H1 (cell line): ENCODE measurements around the gene SCN3A. TPM values are rescaled to one million over a fixed set of nuclear protein-coding genes. Genes with fewer than 3 reads are reported as not detected.
A peak's percentile ranks its signal among the peaks of the same experiment; 100 is the strongest.

Experiments
- CTCF ChIA-PET: fragments of 300-600 bp; sonication (Branson Sonifier 250); formaldehyde crosslinking; loops from one replicate; lab custom pipeline; 2021; ENCODE audit not compliant: partially characterized antibody; lab: Charles Lee
- POLR2A ChIA-PET: fragments of 300-600 bp; sonication (Branson Sonifier 250); formaldehyde crosslinking; loops from one replicate; lab custom pipeline; 2021; ENCODE audit warnings: inconsistent platforms; ENCODE audit not compliant: partially characterized antibody; lab: Charles Lee
- DNase-seq, 2 experiments: peaks; one replicate each; pipeline versions ENCODE4 v3.0.0 to v3.0.0-alpha.2; 2010 to 2022; ENCODE audit warnings: low spot score in 2 of 2, low read depth in 1 of 2, mixed read lengths in 1 of 2
- FAIRE-seq: peaks from 2 replicates; lab custom pipeline; 2011; peaks lifted over from hg19 to GRCh38; lab: Jason Lieb, UNC
- H2AFZ ChIP-seq: 2 replicates; pipeline ENCODE4 v1.8.1; 2012; ENCODE audit warnings: low read length, inconsistent platforms
- H2AK5ac ChIP-seq: 2 replicates; pipeline ENCODE4 v1.6.1; 2013; ENCODE audit warnings: low read depth, low read length
- H2BK120ac ChIP-seq: replicated peaks from 2 replicates; pipeline ENCODE3; 2013; ENCODE audit warnings: low read depth, low read length, inconsistent platforms
- H2BK12ac ChIP-seq: 2 replicates; pipeline ENCODE4 v1.6.1; 2013; ENCODE audit warnings: low read depth, low read length
- H2BK15ac ChIP-seq: 2 replicates; pipeline ENCODE4 v1.6.1; 2013; ENCODE audit warnings: low read length
- H2BK20ac ChIP-seq: 2 replicates; pipeline ENCODE4 v1.6.1; 2013; ENCODE audit warnings: low read length
- H2BK5ac ChIP-seq: 2 replicates; pipeline ENCODE4 v1.6.1; 2013; ENCODE audit warnings: low read depth, low read length
- H3K14ac ChIP-seq: 2 replicates; pipeline ENCODE4 v1.6.1; 2013; ENCODE audit warnings: inconsistent platforms; ENCODE audit not compliant: insufficient read length
- H3K18ac ChIP-seq: 2 replicates; pipeline ENCODE4 v1.6.1; 2013; ENCODE audit warnings: low read length; ENCODE audit errors: extremely low read depth
- H3K23ac ChIP-seq: 2 replicates; pipeline ENCODE4 v1.6.1; 2013; ENCODE audit warnings: inconsistent platforms; ENCODE audit not compliant: insufficient read length
- H3K23me2 ChIP-seq: 2 replicates; pipeline ENCODE4 v1.6.1; 2013; ENCODE audit warnings: low read depth, low read length
- H3K27ac ChIP-seq: 2 replicates; pipeline ENCODE4 v1.6.1; 2011; ENCODE audit warnings: low read depth, low read length, inconsistent platforms
- H3K27me3 ChIP-seq, 4 experiments: replicated peaks in 1 of 4; 1 replicate in 1 of 4; 2 replicates in 3 of 4; pipeline versions ENCODE4 v1.6.1 to v1.8.1; 2011 to 2013; ENCODE audit warnings: low read length in 3 of 4, mild to moderate bottlenecking in 3 of 4, inconsistent platforms in 2 of 4, mixed read lengths in 2 of 4, moderate library complexity in 1 of 4; ENCODE audit not compliant: control insufficient read depth in 3 of 4, insufficient read depth in 3 of 4; ENCODE audit errors: extremely low read depth in 1 of 4
- H3K36me3 ChIP-seq, 4 experiments: 2 replicates each; pipeline versions ENCODE4 v1.6.1 to v1.8.1; 2011 to 2013; ENCODE audit warnings: mild to moderate bottlenecking in 4 of 4, low read length in 3 of 4, moderate library complexity in 2 of 4, control low read depth in 1 of 4, inconsistent platforms in 1 of 4; ENCODE audit not compliant: insufficient read depth in 4 of 4, control insufficient read depth in 2 of 4
- H3K4ac ChIP-seq: replicated peaks from 2 replicates; pipeline ENCODE3; 2013; ENCODE audit warnings: low read length, low read depth, mixed read lengths, inconsistent platforms; ENCODE audit not compliant: insufficient read length
- H3K4me1 ChIP-seq, 4 experiments: replicated peaks in 1 of 4; 1 replicate in 1 of 4; 2 replicates in 3 of 4; pipeline versions ENCODE4 v1.6.1 to v1.8.1; 2011 to 2013; ENCODE audit warnings: low read length in 3 of 4, inconsistent platforms in 2 of 4, mixed read lengths in 1 of 4; ENCODE audit not compliant: insufficient read depth in 4 of 4, control insufficient read depth in 3 of 4
- H3K4me2 ChIP-seq, 2 experiments: 2 replicates each; pipeline versions ENCODE4 v1.6.1 to v1.8.1; 2011 to 2013; ENCODE audit warnings: low read depth in 2 of 2, low read length in 2 of 2, control low read depth in 1 of 2, inconsistent platforms in 1 of 2, mild to moderate bottlenecking in 1 of 2; ENCODE audit not compliant: insufficient read depth in 1 of 2
- H3K4me3 ChIP-seq, 4 experiments: fragments of 200-600, 300-600 bp in 1 of 4; sonication (generic), shearing (Covaris generic), sonication (Bioruptor Twin) in 1 of 4; 2 replicates each; pipeline versions ENCODE4 v1.5.1 to v1.8.1; 2011 to 2016; ENCODE audit warnings: low read length in 4 of 4, low read depth in 3 of 4, control low read depth in 2 of 4, inconsistent platforms in 2 of 4, mild to moderate bottlenecking in 2 of 4, mixed read lengths in 1 of 4, moderate library complexity in 1 of 4; ENCODE audit not compliant: insufficient read depth in 2 of 4; ENCODE audit errors: extremely low read depth in 1 of 4
- H3K56ac ChIP-seq: replicated peaks from 2 replicates; pipeline ENCODE3; 2013; ENCODE audit warnings: low read depth, mild to moderate bottlenecking, mixed read lengths, low read length, inconsistent platforms; ENCODE audit not compliant: insufficient read length
- H3K79me1 ChIP-seq: 2 replicates; pipeline ENCODE4 v1.6.1; 2013; ENCODE audit warnings: low read depth, low read length, control low read depth
- H3K79me2 ChIP-seq, 2 experiments: 2 replicates each; pipeline versions ENCODE4 v1.6.1 to v1.8.1; 2012 to 2013; ENCODE audit warnings: low read length in 2 of 2, mild to moderate bottlenecking in 2 of 2, inconsistent platforms in 1 of 2; ENCODE audit not compliant: insufficient read depth in 2 of 2, control insufficient read depth in 1 of 2
- H3K9ac ChIP-seq, 4 experiments: replicated peaks in 1 of 4; 1 replicate in 1 of 4; 2 replicates in 3 of 4; pipeline versions ENCODE4 v1.6.1 to v1.8.1; 2011 to 2013; ENCODE audit warnings: low read depth in 3 of 4, low read length in 3 of 4, control low read depth in 2 of 4, mild to moderate bottlenecking in 2 of 4, moderate library complexity in 2 of 4, inconsistent platforms in 1 of 4; ENCODE audit errors: extremely low read depth in 1 of 4
- H3K9me3 ChIP-seq, 2 experiments: 2 replicates each; pipeline versions ENCODE4 v1.6.1 to v1.8.1; 2012 to 2013; ENCODE audit warnings: mild to moderate bottlenecking in 2 of 2, moderate library complexity in 2 of 2, control low read depth in 1 of 2, inconsistent platforms in 1 of 2, low read depth in 1 of 2, low read length in 1 of 2, mixed read lengths in 1 of 2; ENCODE audit not compliant: insufficient read depth in 2 of 2
- H4K20me1 ChIP-seq, 2 experiments: replicated peaks in 1 of 2; 2 replicates each; pipeline versions ENCODE3 to v1.8.1; 2011 to 2013; ENCODE audit warnings: inconsistent platforms in 2 of 2, low read length in 2 of 2, mild to moderate bottlenecking in 1 of 2; ENCODE audit not compliant: insufficient read depth in 2 of 2, control insufficient read depth in 1 of 2
- H4K5ac ChIP-seq: 2 replicates; pipeline ENCODE4 v1.6.1; 2013; ENCODE audit warnings: low read length, low read depth, mixed read lengths, inconsistent platforms; ENCODE audit not compliant: insufficient read length
- H4K8ac ChIP-seq: 2 replicates; pipeline ENCODE4 v1.8.0; 2013; ENCODE audit warnings: mild to moderate bottlenecking, moderate library complexity, low read length, inconsistent platforms; ENCODE audit not compliant: insufficient read depth; ENCODE audit errors: extremely low read depth
- H4K91ac ChIP-seq: replicated peaks from 2 replicates; pipeline ENCODE3; 2013; ENCODE audit warnings: low read length, mixed read lengths, inconsistent platforms; ENCODE audit not compliant: insufficient read length
- KDM5A ChIP-seq: fragments of 200-600 bp; IDR thresholded peaks from 2 replicates; pipeline ENCODE4 v1.7.1; 2012; ENCODE audit warnings: mild to moderate bottlenecking, low read length, inconsistent platforms, mixed read lengths
- SUZ12 ChIP-seq: fragments of 200-600 bp; sonication (generic); IDR thresholded peaks from 2 replicates; pipeline ENCODE4 v1.6.1; 2012; ENCODE audit warnings: mild to moderate bottlenecking, inconsistent platforms, low read length, moderate library complexity, mixed read lengths
- TAF7 ChIP-seq: optimal IDR thresholded peaks from 2 replicates; pipeline ENCODE3; 2011; ENCODE audit warnings: low read depth, mild to moderate bottlenecking, inconsistent platforms, low read length, moderate library complexity, borderline replicate concordance
- WGBS, 2 experiments: shearing (Covaris generic) in 1 of 2; methylation state at CpG; one replicate each; pipeline versions ENCODE4 v1.1.6 to v1.1.7; 2013 to 2015; ENCODE audit warnings: low lambda C conversion rate in 2 of 2, mixed read lengths in 2 of 2, inconsistent platforms in 1 of 2, low coverage in 1 of 2, missing lambda C conversion rate in 1 of 2; ENCODE audit not compliant: insufficient replicate concordance in 2 of 2, insufficient coverage in 1 of 2, insufficient read length in 1 of 2; ENCODE audit errors: extremely low coverage in 1 of 2, missing lambda C conversion rate in 1 of 2; 5-methylcytosine and 5-hydroxymethylcytosine counted together
- polyA plus RNA-seq, 7 experiments: library from polyadenylated mRNA; depleted of rRNA in 3 of 7; stranded (reverse) in 5 of 7; unstranded in 2 of 7; fragments of >200 nt in 5 of 7; fragments of 200-250 nt in 2 of 7; gene quantifications; 1 replicate in 5 of 7; 2 replicates in 1 of 7; 4 replicates in 1 of 7; pipeline versions ENCODE4 v1.2.1 to v1.2.3, GENCODE V29; 2011 to 2013; ENCODE audit warnings: missing spikeins in 2 of 7, mixed read lengths in 2 of 7
- total RNA-seq: library from RNA; stranded (reverse); fragmentation: NEBNext Ultra II Directional; extraction: Animal tissue kit (Norgen Biotek cat#: 25700); gene quantifications from 2 replicates; pipeline ENCODE4 v1.2.1, GENCODE V29; 2021
- TF ChIP-seq, protein P1 (sequence below), 3 experiments: IDR thresholded peaks; 1 replicate in 2 of 3; 2 replicates in 1 of 3; pipeline versions ENCODE4 v1.5.1 to v1.6.1; 2011; ENCODE audit warnings: low read length in 3 of 3, mild to moderate bottlenecking in 3 of 3, inconsistent platforms in 2 of 3, low read depth in 1 of 3, moderate library complexity in 1 of 3; ENCODE audit not compliant: insufficient read depth in 1 of 3; ENCODE audit errors: control extremely low read depth in 1 of 3

SCN3A gene
- total and polyA plus RNA-seq, 2 of the 8 experiments (the other 6 are each of a cell fraction or from before 2014, with no cell fraction given) = 0.02 TPM; not detected in 1

DNA sequence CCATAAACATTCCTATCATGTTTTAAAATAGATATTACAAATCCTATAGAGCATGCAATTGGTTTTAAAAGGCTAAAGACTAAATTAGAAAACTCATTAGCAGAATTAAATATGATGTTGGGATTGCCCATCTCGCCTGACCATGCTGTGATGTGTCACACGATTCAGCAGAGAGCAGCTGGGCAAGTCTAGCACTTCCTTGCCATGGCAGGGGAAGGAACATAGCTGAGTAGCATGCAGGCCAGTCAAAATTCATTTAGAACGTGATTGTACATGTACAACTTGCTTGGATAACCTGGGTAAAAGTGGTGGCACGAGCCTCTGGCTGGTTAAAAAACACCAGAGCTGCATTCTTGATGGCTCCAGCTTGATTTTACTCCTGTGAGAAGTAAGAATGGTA is 81.3 kb downstream of the SCN3A start:
- H3K27me3 ChIP-seq = no peaks in the 10 kb centered on the region
- no peak overlapping the region for H2BK20ac ChIP-seq
- H4K5ac ChIP-seq = no peak overlapping the region
- no peak overlapping the region for H2BK15ac ChIP-seq
- no peak for TF ChIP-seq TAF7
- TF ChIP-seq, protein P1, sequence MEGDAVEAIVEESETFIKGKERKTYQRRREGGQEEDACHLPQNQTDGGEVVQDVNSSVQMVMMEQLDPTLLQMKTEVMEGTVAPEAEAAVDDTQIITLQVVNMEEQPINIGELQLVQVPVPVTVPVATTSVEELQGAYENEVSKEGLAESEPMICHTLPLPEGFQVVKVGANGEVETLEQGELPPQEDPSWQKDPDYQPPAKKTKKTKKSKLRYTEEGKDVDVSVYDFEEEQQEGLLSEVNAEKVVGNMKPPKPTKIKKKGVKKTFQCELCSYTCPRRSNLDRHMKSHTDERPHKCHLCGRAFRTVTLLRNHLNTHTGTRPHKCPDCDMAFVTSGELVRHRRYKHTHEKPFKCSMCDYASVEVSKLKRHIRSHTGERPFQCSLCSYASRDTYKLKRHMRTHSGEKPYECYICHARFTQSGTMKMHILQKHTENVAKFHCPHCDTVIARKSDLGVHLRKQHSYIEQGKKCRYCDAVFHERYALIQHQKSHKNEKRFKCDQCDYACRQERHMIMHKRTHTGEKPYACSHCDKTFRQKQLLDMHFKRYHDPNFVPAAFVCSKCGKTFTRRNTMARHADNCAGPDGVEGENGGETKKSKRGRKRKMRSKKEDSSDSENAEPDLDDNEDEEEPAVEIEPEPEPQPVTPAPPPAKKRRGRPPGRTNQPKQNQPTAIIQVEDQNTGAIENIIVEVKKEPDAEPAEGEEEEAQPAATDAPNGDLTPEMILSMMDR (IDR thresholded peaks at IDR 0.05; ENCODE audit: control extremely low read depth in 1 of 3, insufficient read depth in 1 of 3, low read depth in 1 of 3, low read length in 3 of 3) = no peak
- no peak for TF ChIP-seq SUZ12
- TF ChIP-seq KDM5A = no peak
- H4K20me1 ChIP-seq = no peaks in the 10 kb centered on the region
- H3K79me1 ChIP-seq = no peaks in the 10 kb centered on the region
- no peak overlapping the region for H3K14ac ChIP-seq
- H4K91ac ChIP-seq = no peak overlapping the region
- no peak overlapping the region for H3K4ac ChIP-seq
- no peak overlapping the region for H4K8ac ChIP-seq
- H2BK120ac ChIP-seq = no peak overlapping the region
- FAIRE-seq = no peak
- no peak overlapping the region; the same call in 1 of the 2 replicates for H2BK5ac ChIP-seq
- H3K9ac ChIP-seq = no peak overlapping the region
- no peak overlapping the region for H2BK12ac ChIP-seq
- DNase-seq = no peak
- no peak overlapping the region for H3K27ac ChIP-seq
- H3K79me2 ChIP-seq = no peaks in the 10 kb centered on the region
- no peak overlapping the region for H3K4me3 ChIP-seq
- POLR2A ChIA-PET = no interaction called here
- no peak overlapping the region for H3K18ac ChIP-seq
- H3K56ac ChIP-seq = no peak overlapping the region
- CTCF ChIA-PET = no interaction called here
- H3K9me3 ChIP-seq = no peaks in the 10 kb centered on the region
- H3K23me2 ChIP-seq = no peaks in the 10 kb centered on the region
- peak overlapping the region; percentile 76; the same call in 1 of the 2 replicates for H2AFZ ChIP-seq
- no peak overlapping the region for H2AK5ac ChIP-seq
- WGBS, 2 experiments = 81% methylated on average over 4 of the region's 4 CpGs; no CpG with 5 or more reads in 1 of the 2 experiments
- no peaks in the 10 kb centered on the region for H3K36me3 ChIP-seq
- H3K4me1 ChIP-seq = no peaks in the 10 kb centered on the region
- no peak overlapping the region for H3K23ac ChIP-seq
- H3K4me2 ChIP-seq = no peak overlapping the region
